ENCODE data around the gene MAML2.

GRCh38 chr11:96110302-96110701 lies 232.7 kb downstream of the MAML2 start:
- no peak for TF ChIP-seq CTCF (IDR thresholded peaks at IDR 0.05)
- TF ChIP-seq EZH2phosphoT487 (IDR thresholded peaks at IDR 0.05) = no peak
- TF ChIP-seq EZH2 (IDR thresholded peaks at IDR 0.05) = no peak

Measured in neural progenitor cell (in vitro differentiated cells).